Midbrain (tissue), 1 donor: ENCODE data around the gene TMEM214.

Source experiments
- DNase-seq: peaks from one replicate; lab custom pipeline; 2025; lab: John Stamatoyannopoulos, UW

The TMEM214 gene

GRCh38 chr2:27040282-27040681 is 7.5 kb downstream of the TMEM214 start:
- DNase-seq: no peak

GRCh38 chr2:27041752-27042151 is 9.0 kb downstream of the TMEM214 start:
- no peak for DNase-seq

GRCh38 chr2:27042159-27042661 is 9.4 kb downstream of the TMEM214 start:
- no peak for DNase-seq

GRCh38 chr2:27042985-27043634 is 10.3 kb downstream of the TMEM214 start:
- DNase-seq: no peak

- peak; percentile 8 for DNase-seq
Measured at GRCh38 chr2:27049422-27050280, 16.9 kb downstream of the TMEM214 start.

- DNase-seq: peak; percentile 94
Measured at GRCh38 chr2:27050281-27050995, 17.7 kb downstream of the TMEM214 start.

- DNase-seq: peak; percentile 90
Measured at GRCh38 chr2:27050996-27051901, 18.5 kb downstream of the TMEM214 start, which contains the start of gene AGBL5. AGBL5 (plus strand) TSS chr2:27051668; CDS start chr2:27052959, 1,291 bp downstream.

- peak; percentile 7 for DNase-seq
Measured at GRCh38 chr2:27051902-27052645, 19.3 kb downstream of the TMEM214 start.

- no peak for DNase-seq
Measured at GRCh38 chr2:27053321-27053720, 20.6 kb downstream of the TMEM214 start.

- no peak for DNase-seq
Measured at GRCh38 chr2:27053776-27054175, 21.0 kb downstream of the TMEM214 start.

- DNase-seq: no peak
Measured at GRCh38 chr2:27054721-27055120, 22.0 kb downstream of the TMEM214 start.

- DNase-seq: no peak
Measured at GRCh38 chr2:27057184-27057583, 24.4 kb downstream of the TMEM214 start.

GRCh38 chr2:27058210-27058609 is 25.4 kb downstream of the TMEM214 start:
- DNase-seq: no peak

GRCh38 chr2:27059141-27059820 is 26.5 kb downstream of the TMEM214 start:
- DNase-seq: no peak

- no peak for DNase-seq
Measured at GRCh38 chr2:27060323-27060722, 27.6 kb downstream of the TMEM214 start.

GRCh38 chr2:27065128-27065527 is 32.4 kb downstream of the TMEM214 start:
- DNase-seq: no peak

GRCh38 chr2:27067385-27067784 is 34.6 kb downstream of the TMEM214 start:
- no peak for DNase-seq

- no peak for DNase-seq
Measured at GRCh38 chr2:27069436-27069835, 36.7 kb downstream of the TMEM214 start.

GRCh38 chr2:27069961-27070618 is 37.3 kb downstream of the TMEM214 start:
- no peak for DNase-seq
